ENCODE results near the gene CDK6.

DNA sequence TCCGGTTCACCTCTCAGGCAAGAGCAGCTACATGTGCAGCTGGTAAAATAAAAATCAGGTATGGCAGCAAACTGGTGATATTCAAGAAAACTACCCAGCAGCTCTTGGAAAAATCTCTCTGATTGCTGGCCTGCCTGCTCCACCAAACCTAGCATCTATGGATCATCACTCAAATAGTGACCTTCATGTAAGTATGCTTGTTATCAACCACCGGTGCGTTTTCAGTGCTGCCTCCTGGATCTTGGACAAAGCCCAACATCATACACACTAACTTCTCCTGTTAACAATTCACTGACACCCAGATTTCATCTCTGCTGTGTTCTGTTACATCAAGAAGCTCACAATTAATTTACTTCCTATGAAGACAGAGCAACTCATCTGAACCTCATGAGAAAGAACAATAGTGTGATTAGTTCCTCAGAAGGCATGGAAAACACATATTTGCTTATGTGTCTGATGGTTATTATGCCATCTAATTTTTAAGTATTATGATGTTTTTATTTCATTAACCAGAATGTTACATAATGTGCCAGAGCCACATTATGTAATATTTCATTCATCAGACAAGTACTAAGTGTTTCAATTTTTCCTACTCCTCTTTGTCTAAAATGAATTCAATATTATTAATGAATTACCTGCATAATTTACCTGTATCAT is 8.8 kb downstream of the CDK6 start:
- 0 out of 2 replicates have a peak, but pooled peaks have one; percentile 35 for TF ChIP-seq POLR2AphosphoS5 (IDR thresholded peaks at IDR 0.05; ENCODE audit: low read depth, low read length)
- TF ChIP-seq POLR2A (IDR thresholded peaks at IDR 0.05; ENCODE audit: low read depth, low read length), result peak; percentile 40; the same call in 1 of the 2 replicates
